HL-60 (cell line): ENCODE results near the gene SGPP2.

ENCODE experiments used
- GABPA ChIP-seq: IDR thresholded peaks from 2 replicates; pipeline ENCODE4 v1.6.1; 2012; ENCODE audit warnings: low read depth
- POLR2AphosphoS5 ChIP-seq: IDR thresholded peaks from 2 replicates; pipeline ENCODE4 v1.6.1; 2012; ENCODE audit warnings: low read depth
- SPI1 ChIP-seq: IDR thresholded peaks from 2 replicates; pipeline ENCODE4 v1.6.1; 2012; ENCODE audit warnings: low read depth, mild to moderate bottlenecking, borderline replicate concordance
- TF ChIP-seq, protein P1 (sequence below): IDR thresholded peaks from one replicate; pipeline ENCODE4 v1.5.1; 2011; ENCODE audit warnings: low read length, control low read depth, inconsistent platforms; ENCODE audit not compliant: insufficient read depth
- TF ChIP-seq, protein P2 (sequence below): IDR thresholded peaks from 2 replicates; pipeline ENCODE4 v1.6.1; 2012; ENCODE audit warnings: low read depth; ENCODE audit not compliant: insufficient replicate concordance

DNA sequence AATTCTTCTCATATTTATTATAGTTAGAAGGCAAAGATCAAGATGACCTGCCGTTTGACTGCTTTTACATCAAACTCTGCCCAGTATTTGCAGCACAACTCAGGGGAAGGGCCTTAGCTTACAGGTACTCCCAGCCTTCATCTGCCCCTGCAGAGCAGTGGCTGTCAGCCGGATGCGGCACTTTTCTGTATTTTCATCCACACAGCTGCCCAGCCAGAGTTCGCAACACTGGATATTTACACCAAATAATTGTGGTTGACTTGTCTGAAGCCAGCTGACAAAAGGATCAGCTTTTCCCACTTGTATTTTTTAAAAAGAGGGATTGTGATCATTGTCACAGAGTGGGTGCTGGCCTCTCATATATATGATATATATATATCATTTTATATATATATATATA, 136.8 kb downstream of the SGPP2 start:
- TF ChIP-seq POLR2AphosphoS5 = no peak
- TF ChIP-seq, protein P1, sequence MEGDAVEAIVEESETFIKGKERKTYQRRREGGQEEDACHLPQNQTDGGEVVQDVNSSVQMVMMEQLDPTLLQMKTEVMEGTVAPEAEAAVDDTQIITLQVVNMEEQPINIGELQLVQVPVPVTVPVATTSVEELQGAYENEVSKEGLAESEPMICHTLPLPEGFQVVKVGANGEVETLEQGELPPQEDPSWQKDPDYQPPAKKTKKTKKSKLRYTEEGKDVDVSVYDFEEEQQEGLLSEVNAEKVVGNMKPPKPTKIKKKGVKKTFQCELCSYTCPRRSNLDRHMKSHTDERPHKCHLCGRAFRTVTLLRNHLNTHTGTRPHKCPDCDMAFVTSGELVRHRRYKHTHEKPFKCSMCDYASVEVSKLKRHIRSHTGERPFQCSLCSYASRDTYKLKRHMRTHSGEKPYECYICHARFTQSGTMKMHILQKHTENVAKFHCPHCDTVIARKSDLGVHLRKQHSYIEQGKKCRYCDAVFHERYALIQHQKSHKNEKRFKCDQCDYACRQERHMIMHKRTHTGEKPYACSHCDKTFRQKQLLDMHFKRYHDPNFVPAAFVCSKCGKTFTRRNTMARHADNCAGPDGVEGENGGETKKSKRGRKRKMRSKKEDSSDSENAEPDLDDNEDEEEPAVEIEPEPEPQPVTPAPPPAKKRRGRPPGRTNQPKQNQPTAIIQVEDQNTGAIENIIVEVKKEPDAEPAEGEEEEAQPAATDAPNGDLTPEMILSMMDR = no peak
- TF ChIP-seq, protein P2, sequence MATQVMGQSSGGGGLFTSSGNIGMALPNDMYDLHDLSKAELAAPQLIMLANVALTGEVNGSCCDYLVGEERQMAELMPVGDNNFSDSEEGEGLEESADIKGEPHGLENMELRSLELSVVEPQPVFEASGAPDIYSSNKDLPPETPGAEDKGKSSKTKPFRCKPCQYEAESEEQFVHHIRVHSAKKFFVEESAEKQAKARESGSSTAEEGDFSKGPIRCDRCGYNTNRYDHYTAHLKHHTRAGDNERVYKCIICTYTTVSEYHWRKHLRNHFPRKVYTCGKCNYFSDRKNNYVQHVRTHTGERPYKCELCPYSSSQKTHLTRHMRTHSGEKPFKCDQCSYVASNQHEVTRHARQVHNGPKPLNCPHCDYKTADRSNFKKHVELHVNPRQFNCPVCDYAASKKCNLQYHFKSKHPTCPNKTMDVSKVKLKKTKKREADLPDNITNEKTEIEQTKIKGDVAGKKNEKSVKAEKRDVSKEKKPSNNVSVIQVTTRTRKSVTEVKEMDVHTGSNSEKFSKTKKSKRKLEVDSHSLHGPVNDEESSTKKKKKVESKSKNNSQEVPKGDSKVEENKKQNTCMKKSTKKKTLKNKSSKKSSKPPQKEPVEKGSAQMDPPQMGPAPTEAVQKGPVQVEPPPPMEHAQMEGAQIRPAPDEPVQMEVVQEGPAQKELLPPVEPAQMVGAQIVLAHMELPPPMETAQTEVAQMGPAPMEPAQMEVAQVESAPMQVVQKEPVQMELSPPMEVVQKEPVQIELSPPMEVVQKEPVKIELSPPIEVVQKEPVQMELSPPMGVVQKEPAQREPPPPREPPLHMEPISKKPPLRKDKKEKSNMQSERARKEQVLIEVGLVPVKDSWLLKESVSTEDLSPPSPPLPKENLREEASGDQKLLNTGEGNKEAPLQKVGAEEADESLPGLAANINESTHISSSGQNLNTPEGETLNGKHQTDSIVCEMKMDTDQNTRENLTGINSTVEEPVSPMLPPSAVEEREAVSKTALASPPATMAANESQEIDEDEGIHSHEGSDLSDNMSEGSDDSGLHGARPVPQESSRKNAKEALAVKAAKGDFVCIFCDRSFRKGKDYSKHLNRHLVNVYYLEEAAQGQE = no peak
- TF ChIP-seq GABPA = no peak
- TF ChIP-seq SPI1 = no peak
